CD8-positive, alpha-beta memory T cell (primary cell): Measurements from ENCODE around the gene CNOT6L. TPM values are rescaled to one million over a fixed set of nuclear protein-coding genes. Genes with fewer than 3 reads are reported as not detected.
A peak's percentile ranks its signal among the peaks of the same experiment; 100 is the strongest.
"Not testable (repeated sequence)": the region's sequence is repeated elsewhere in the genome, so short reads cannot be mapped to it uniquely, and the experiment has no call there.

Experiments used
- CTCF ChIA-PET: fragments of 350-600 bp; sonication (Branson Sonifier 250); formaldehyde crosslinking; loops from one replicate; lab custom pipeline; 2021; ENCODE audit warnings: antibody characterized with exemption; lab: Charles Lee
- POLR2A ChIA-PET: fragments of 350-600 bp; sonication (Branson Sonifier 250); formaldehyde crosslinking; loops from one replicate; lab custom pipeline; 2021; ENCODE audit warnings: antibody characterized with exemption; lab: Charles Lee
- DNase-seq, 5 donors: peaks; one replicate each; pipeline versions ENCODE4 v3.0.0 to v3.0.0-alpha.2; 2020 to 2022; ENCODE audit warnings: mixed read lengths in 1 of 5
- H3K27ac ChIP-seq: one replicate; pipeline ENCODE4 v1.7.0; 2013; ENCODE audit warnings: low read depth, mild to moderate bottlenecking, low read length, moderate library complexity
- H3K27me3 ChIP-seq: 2 replicates; pipeline ENCODE4 v1.7.0; 2013; ENCODE audit warnings: low read length, mild to moderate bottlenecking; ENCODE audit not compliant: insufficient read depth, poor library complexity, severe bottlenecking
- H3K36me3 ChIP-seq: 2 replicates; pipeline ENCODE4 v1.7.0; 2013; ENCODE audit warnings: mild to moderate bottlenecking, low read length, moderate library complexity; ENCODE audit not compliant: insufficient read depth
- H3K4me1 ChIP-seq: 2 replicates; pipeline ENCODE4 v1.7.0; 2013; ENCODE audit warnings: mild to moderate bottlenecking, low read length, moderate library complexity; ENCODE audit not compliant: insufficient read depth
- H3K4me3 ChIP-seq: 2 replicates; pipeline ENCODE4 v1.7.0; 2013; ENCODE audit warnings: mild to moderate bottlenecking, low read length
- H3K9me3 ChIP-seq: 2 replicates; pipeline ENCODE4 v1.7.0; 2013; ENCODE audit warnings: mild to moderate bottlenecking, low read length
- H3K27ac Mint-ChIP-seq, 8 donors: one replicate each; pipeline ENCODE4 v1.8.0; 2020 to 2021; ENCODE audit warnings: mixed read lengths in 8 of 8, mild to moderate bottlenecking in 6 of 8, inconsistent platforms in 3 of 8, moderate library complexity in 3 of 8
- H3K27me3 Mint-ChIP-seq, 2 donors: one replicate each; pipeline ENCODE4 v1.8.0; 2020 to 2021; ENCODE audit warnings: mixed read lengths in 2 of 2, mild to moderate bottlenecking in 1 of 2, moderate library complexity in 1 of 2
- H3K36me3 Mint-ChIP-seq, 3 donors: one replicate each; pipeline ENCODE4 v1.8.0; 2020 to 2021; ENCODE audit warnings: mixed read lengths in 3 of 3, inconsistent platforms in 1 of 3, mild to moderate bottlenecking in 1 of 3
- H3K4me1 Mint-ChIP-seq, 3 donors: one replicate each; pipeline ENCODE4 v1.8.0; 2020 to 2021; ENCODE audit warnings: mixed read lengths in 3 of 3, inconsistent platforms in 1 of 3, mild to moderate bottlenecking in 1 of 3
- H3K4me3 Mint-ChIP-seq, 7 donors: one replicate each; pipeline ENCODE4 v1.8.0; 2020 to 2021; ENCODE audit warnings: mixed read lengths in 7 of 7, mild to moderate bottlenecking in 6 of 7, moderate library complexity in 4 of 7, inconsistent platforms in 2 of 7
- H3K9me3 Mint-ChIP-seq, 5 donors: one replicate each; pipeline ENCODE4 v1.8.0; 2020 to 2022; ENCODE audit warnings: mixed read lengths in 5 of 5, mild to moderate bottlenecking in 3 of 5, moderate library complexity in 2 of 5, inconsistent platforms in 1 of 5
- polyA plus RNA-seq: library from polyadenylated mRNA; unstranded; fragments of 300-500 nt; fragmentation: Illumina TruSeq; gene quantifications from one replicate; pipeline ENCODE4 v1.2.3, GENCODE V29; 2021
- total RNA-seq, 2 experiments: library from RNA; stranded (reverse); gene quantifications; one replicate each; pipeline ENCODE4 v1.2.3, GENCODE V29; 2021

The CNOT6L gene
- total and polyA plus RNA-seq, 3 experiments from 2014 or later: 45.2 to 100 (median 96.5) TPM

- peak overlapping the region in 6 of 7 donors; percentile 23 to 52 (median 42) for H3K4me3 Mint-ChIP-seq
- H3K4me1 Mint-ChIP-seq: peaks cover 70 to 89% (median 88%) of the 10 kb centered on the region in 3 donors
These were observed 36.9 kb downstream of the CNOT6L start for GRCh38 chr4:77782102-77782835.

DNA sequence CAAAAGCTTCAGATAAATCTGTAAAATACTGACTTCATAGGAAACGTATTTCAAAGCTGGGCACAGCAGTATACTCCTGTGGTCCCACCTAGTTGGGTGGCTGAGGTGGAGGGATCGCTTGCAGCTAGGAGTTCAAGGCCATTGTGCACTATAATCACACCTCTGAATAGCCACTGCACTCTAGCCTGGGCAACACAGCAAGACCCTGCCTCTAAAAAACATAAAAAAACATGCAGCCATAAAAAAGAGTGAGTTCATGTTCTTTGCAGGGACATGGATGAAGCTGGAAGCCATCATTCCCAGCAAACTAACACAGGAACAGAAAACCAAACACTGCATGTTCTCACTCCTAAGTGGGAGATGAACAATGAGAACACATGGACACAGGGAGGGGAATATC, 38.4 kb downstream of the CNOT6L start:
- H3K27me3 ChIP-seq, H3K4me3 ChIP-seq, DNase-seq, H3K36me3 ChIP-seq, H3K9me3 Mint-ChIP-seq, H3K27me3 Mint-ChIP-seq, H3K27ac ChIP-seq, POLR2A ChIA-PET, H3K9me3 ChIP-seq: not testable (repeated sequence)
- peak overlapping the region in 5 of 7 donors; percentile 19 to 81 (median 30) for H3K4me3 Mint-ChIP-seq
- H3K4me1 ChIP-seq: peaks cover 61% of the 10 kb centered on the region
- H3K36me3 Mint-ChIP-seq: peaks cover 0 to 29% (median 10%) of the 10 kb centered on the region in 3 donors
- CTCF ChIA-PET: interaction anchor here (0.9 kb wide), 1 partner anchor 81 kb away, joined by 3 read pairs; the partner anchor contains the start of gene MRPL1
- H3K4me1 Mint-ChIP-seq: peaks cover 75 to 90% (median 89%) of the 10 kb centered on the region in 3 donors
- peak overlapping the region in 5 of 8 donors; percentile 11 to 79 (median 60) for H3K27ac Mint-ChIP-seq

More at GRCh38 chr4:77782102-77782835, 36.9 kb downstream of the CNOT6L start:
- POLR2A ChIA-PET: interaction anchor here (0.7 kb wide), 1 partner anchor 33 kb away, joined by 3 read pairs; no protein-coding TSS in a partner anchor
- peaks cover 54% of the 10 kb centered on the region for H3K4me1 ChIP-seq
- no peak overlapping the region for H3K4me3 ChIP-seq
- peaks cover 0 to 24% (median 6%) of the 10 kb centered on the region in 3 donors for H3K36me3 Mint-ChIP-seq
- no peaks in the 10 kb centered on the region for H3K9me3 ChIP-seq
- H3K9me3 Mint-ChIP-seq: no peaks in the 10 kb centered on the region
- H3K27me3 Mint-ChIP-seq: no peaks in the 10 kb centered on the region
- H3K27ac Mint-ChIP-seq: peak overlapping the region in 5 of 8 donors; percentile 9 to 66 (median 15)
- no peaks in the 10 kb centered on the region for H3K27me3 ChIP-seq
- no peaks in the 10 kb centered on the region for H3K36me3 ChIP-seq
- DNase-seq: no peak
- H3K27ac ChIP-seq: no peak overlapping the region
- CTCF ChIA-PET: interaction anchor here (1.1 kb wide), 1 partner anchor 80 kb away, joined by 4 read pairs; the partner anchor contains the start of gene MRPL1

DNA sequence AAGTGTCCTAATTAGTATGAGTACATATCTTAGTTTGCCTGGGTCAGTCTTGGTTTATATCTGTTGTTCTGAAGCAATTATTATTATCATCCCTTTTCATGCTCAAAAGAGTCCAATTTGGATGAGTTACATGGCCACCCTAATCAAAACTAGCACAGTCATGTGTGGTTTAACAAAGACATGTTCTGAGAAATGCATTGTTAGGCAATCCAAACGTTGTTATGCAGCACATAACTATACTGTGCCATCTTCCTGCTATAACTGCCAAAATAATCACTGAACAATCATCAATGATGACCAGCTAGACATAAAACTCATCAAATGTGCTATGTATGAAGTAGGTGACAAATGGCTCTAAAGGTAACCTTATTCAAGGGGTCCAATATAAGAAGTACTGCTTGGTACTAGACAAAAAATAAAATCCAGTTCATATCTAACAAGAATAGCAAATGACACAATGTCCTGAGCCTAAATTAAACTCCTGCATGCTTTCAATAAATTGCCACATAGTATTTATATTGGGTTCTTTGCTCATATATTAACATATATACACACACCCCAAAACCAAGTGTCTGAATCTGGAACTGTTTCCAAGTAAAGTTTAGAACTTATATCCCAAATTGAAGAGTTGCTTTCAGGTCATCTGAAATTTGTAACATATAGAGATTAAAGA, 41.9 kb downstream of the CNOT6L start:
- Histone ChIP-seq H3K4me1 (peaks cover 36% of the 10 kb centered on the region), H3K4me3 (no peak overlapping the region), H3K36me3 (peaks cover 21% of the 10 kb centered on the region), H3K9me3 (no peaks in the 10 kb centered on the region), H3K27ac (no peak overlapping the region), H3K27me3 (no peaks in the 10 kb centered on the region)
- peak overlapping the region in 4 of 7 donors; percentile 1 to 29 (median 12) for H3K4me3 Mint-ChIP-seq
- H3K27me3 Mint-ChIP-seq: no peaks in the 10 kb centered on the region
- no peak for DNase-seq
- peaks cover 0 to 47% (median 9%) of the 10 kb centered on the region in 3 donors for H3K36me3 Mint-ChIP-seq
- peak overlapping the region in 4 of 8 donors; percentile 14 to 70 (median 44) for H3K27ac Mint-ChIP-seq
- H3K9me3 Mint-ChIP-seq: no peaks in the 10 kb centered on the region
- ChIA-PET CTCF (no interaction called here), POLR2A (no interaction called here)
- peaks cover 59 to 82% (median 80%) of the 10 kb centered on the region in 3 donors for H3K4me1 Mint-ChIP-seq

DNA sequence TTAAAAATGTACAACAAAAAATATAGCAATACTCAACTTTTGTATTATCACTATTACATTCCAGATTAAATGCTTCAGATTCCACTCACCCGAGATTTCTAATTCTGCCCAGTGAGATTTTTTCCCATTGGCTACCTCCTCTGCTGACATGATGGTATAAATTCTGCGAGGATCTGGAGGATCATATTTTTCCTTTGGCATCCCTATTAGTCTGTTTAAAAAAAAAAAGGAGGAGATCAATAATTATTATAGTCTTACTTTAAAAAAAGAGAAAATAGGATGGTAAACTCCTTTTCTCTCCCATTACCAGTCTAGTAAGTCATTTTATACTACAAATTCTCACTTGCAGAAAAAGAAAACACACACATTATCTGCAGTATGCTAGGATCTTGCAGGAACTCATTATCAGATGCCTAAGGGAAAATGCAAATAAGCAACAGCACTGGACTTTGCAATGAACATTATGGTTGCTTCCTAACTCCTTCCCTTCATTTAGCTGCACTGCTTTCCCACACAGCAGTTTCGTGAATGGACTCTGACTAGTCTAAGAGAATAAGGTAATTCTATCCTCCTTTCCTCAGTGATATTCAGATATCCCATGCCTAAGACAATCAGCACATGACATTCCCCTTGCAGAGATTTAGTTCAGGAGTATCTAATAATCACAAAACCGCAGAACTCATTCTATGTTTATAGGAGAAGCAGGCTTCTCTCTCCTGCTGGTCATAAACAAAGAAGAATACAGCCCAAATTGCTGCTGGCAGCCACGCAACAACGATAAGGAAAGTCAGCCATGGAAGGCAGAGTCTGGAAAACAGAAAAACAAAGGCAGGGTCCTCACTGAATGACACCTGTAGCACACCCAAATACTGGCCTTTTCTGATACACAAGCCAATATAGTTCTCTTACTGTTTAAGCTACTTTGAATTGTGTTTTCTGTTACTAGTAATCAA, 42.7 kb downstream of the CNOT6L start:
- Histone ChIP-seq H3K9me3 (no peaks in the 10 kb centered on the region), H3K27me3 (no peaks in the 10 kb centered on the region), H3K4me1 (peaks cover 36% of the 10 kb centered on the region), H3K4me3 (no peak overlapping the region), H3K27ac (no peak overlapping the region), H3K36me3 (peaks cover 26% of the 10 kb centered on the region)
- Mint-ChIP-seq H3K4me1 (peaks cover 53 to 81% (median 74%) of the 10 kb centered on the region in 3 donors), H3K9me3 (no peaks in the 10 kb centered on the region), H3K4me3 (peak overlapping the region in 6 of 7 donors; percentile 1 to 49 (median 19)), H3K36me3 (peaks cover 0 to 54% (median 9%) of the 10 kb centered on the region in 3 donors), H3K27me3 (no peaks in the 10 kb centered on the region), H3K27ac (peak overlapping the region in 6 of 8 donors; percentile 10 to 56 (median 31))
- no peak for DNase-seq
- CTCF ChIA-PET: no interaction called here
- POLR2A ChIA-PET: no interaction called here

DNA sequence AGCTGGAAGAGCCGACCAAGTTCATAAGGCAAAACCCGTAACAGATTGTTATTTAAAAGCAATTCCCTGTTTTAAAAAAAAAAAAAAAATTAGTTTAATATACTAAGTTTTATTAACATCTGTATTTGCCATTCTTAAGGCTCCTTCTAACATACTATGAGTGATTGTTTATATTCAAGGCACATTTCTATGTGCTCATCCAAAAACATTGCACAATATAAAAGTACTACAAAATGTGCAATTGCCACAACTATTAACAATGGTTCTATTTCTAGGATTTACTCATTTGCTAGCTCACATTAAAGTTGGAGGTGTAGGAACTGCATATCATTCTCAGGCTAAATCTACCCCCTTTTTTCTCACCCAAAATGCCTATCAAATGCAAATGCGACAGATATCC, 46.1 kb downstream of the CNOT6L start:
- peaks cover 4 to 78% (median 18%) of the 10 kb centered on the region in 3 donors for H3K36me3 Mint-ChIP-seq
- ChIA-PET POLR2A (no interaction called here), CTCF (no interaction called here)
- Histone ChIP-seq H3K36me3 (peaks cover 26% of the 10 kb centered on the region), H3K4me3 (no peak overlapping the region), H3K9me3 (no peaks in the 10 kb centered on the region), H3K27ac (no peak overlapping the region), H3K27me3 (no peaks in the 10 kb centered on the region), H3K4me1 (peaks cover 26% of the 10 kb centered on the region)
- no peak for DNase-seq
- H3K27me3 Mint-ChIP-seq: no peaks in the 10 kb centered on the region
- no peak overlapping the region for H3K4me3 Mint-ChIP-seq
- H3K9me3 Mint-ChIP-seq: no peaks in the 10 kb centered on the region
- peak overlapping the region in 1 of 8 donors; percentile 47 for H3K27ac Mint-ChIP-seq
- peaks cover 43 to 83% (median 75%) of the 10 kb centered on the region in 3 donors for H3K4me1 Mint-ChIP-seq

GRCh38 chr4:77771566-77771965, 47.6 kb downstream of the CNOT6L start:
- Histone ChIP-seq H3K27ac (no peak overlapping the region), H3K36me3 (peaks cover 26% of the 10 kb centered on the region), H3K27me3 (no peaks in the 10 kb centered on the region), H3K4me1 (peaks cover 10% of the 10 kb centered on the region), H3K9me3 (no peaks in the 10 kb centered on the region), H3K4me3 (no peak overlapping the region)
- Mint-ChIP-seq H3K4me1 (peaks cover 35 to 77% (median 69%) of the 10 kb centered on the region in 3 donors), H3K9me3 (no peaks in the 10 kb centered on the region), H3K27ac (peak overlapping the region in 2 of 8 donors; percentile 61 to 69), H3K36me3 (peaks cover 8 to 80% (median 22%) of the 10 kb centered on the region in 3 donors), H3K4me3 (no peak overlapping the region), H3K27me3 (no peaks in the 10 kb centered on the region)
- ChIA-PET CTCF (no interaction called here), POLR2A (no interaction called here)
- no peak for DNase-seq

DNA sequence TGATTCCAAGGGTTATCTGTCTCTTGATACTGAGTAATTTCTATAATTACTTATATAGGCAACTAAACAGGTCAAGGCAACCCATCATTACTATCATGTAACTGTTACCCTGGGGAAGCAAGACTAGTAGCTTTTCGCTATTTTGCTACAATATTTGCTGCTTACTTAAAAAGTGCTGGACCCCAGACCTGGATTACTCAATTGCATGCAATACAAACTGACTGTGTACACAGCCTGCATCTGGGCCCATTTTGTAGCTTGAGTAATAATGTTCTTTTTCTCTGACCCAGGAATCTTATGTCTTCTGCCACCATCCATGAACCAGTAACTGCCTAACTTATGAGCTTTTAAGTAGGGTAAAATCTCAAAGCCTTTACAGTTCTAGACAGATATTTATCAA, 53.4 kb downstream of the CNOT6L start:
- Histone ChIP-seq H3K27ac (no peak overlapping the region), H3K4me3 (no peak overlapping the region), H3K9me3 (no peaks in the 10 kb centered on the region), H3K27me3 (no peaks in the 10 kb centered on the region), H3K36me3 (no peaks in the 10 kb centered on the region), H3K4me1 (no peaks in the 10 kb centered on the region)
- H3K27ac Mint-ChIP-seq: peak overlapping the region in 3 of 8 donors; percentile 43 to 66 (median 43)
- POLR2A ChIA-PET: no interaction called here
- H3K27me3 Mint-ChIP-seq: no peaks in the 10 kb centered on the region
- CTCF ChIA-PET: no interaction called here
- H3K4me1 Mint-ChIP-seq: peaks cover 45 to 73% (median 66%) of the 10 kb centered on the region in 3 donors
- H3K9me3 Mint-ChIP-seq: peaks cover 9 to 18% (median 16%) of the 10 kb centered on the region in 5 donors
- H3K36me3 Mint-ChIP-seq: peaks cover 33 to 77% (median 39%) of the 10 kb centered on the region in 3 donors
- no peak overlapping the region for H3K4me3 Mint-ChIP-seq
- no peak for DNase-seq
